HepG2 (cell line): Measurements from ENCODE around the gene ZBTB48. TPM values are rescaled to one million over a fixed set of nuclear protein-coding genes. Genes with fewer than 3 reads are reported as not detected.

ENCODE experiments used
- AGO2 ChIP-seq: fragments of 200-400 bp; formaldehyde crosslinking; optimal IDR thresholded peaks from 2 replicates; pipeline ENCODE3; 2017; ENCODE audit warnings: mild to moderate bottlenecking, low read depth, low read length, moderate library complexity
- FOXA3 ChIP-seq: IDR thresholded peaks from 2 replicates; pipeline ENCODE4 v1.6.1; 2016; ENCODE audit warnings: missing genetic modification reagents, missing compliant biosample characterization
- HDAC2 ChIP-seq: sonication (generic); formaldehyde crosslinking; IDR thresholded peaks from 2 replicates; pipeline ENCODE4 v1.4.0; 2020; ENCODE audit warnings: missing genetic modification reagents
- HNRNPK ChIP-seq: fragments of 200-400 bp; formaldehyde crosslinking; IDR thresholded peaks from 2 replicates; pipeline ENCODE4 v1.6.1; 2018; ENCODE audit warnings: low read length, low read depth, moderate library complexity, mild to moderate bottlenecking; ENCODE audit not compliant: poor library complexity, severe bottlenecking
- HOXA5 ChIP-seq: sonication (generic); formaldehyde crosslinking; IDR thresholded peaks from 2 replicates; pipeline ENCODE4 v1.4.0; 2020; ENCODE audit warnings: missing genetic modification reagents
- NFE2L1 ChIP-seq: sonication (generic); formaldehyde crosslinking; IDR thresholded peaks from 2 replicates; pipeline ENCODE4 v1.4.0; 2020; ENCODE audit warnings: missing genetic modification reagents, mild to moderate bottlenecking, borderline replicate concordance
- PTBP1 ChIP-seq: fragments of 200-400 bp; formaldehyde crosslinking; IDR thresholded peaks from 2 replicates; pipeline ENCODE4 v1.6.1; 2018; ENCODE audit warnings: low read length, low read depth; ENCODE audit not compliant: poor library complexity, severe bottlenecking
- REPIN1 ChIP-seq: sonication (generic); formaldehyde crosslinking; IDR thresholded peaks from 2 replicates; pipeline ENCODE4 v1.8.0; 2022; ENCODE audit warnings: missing genetic modification reagents, low read depth, mild to moderate bottlenecking, borderline replicate concordance
- ZNF124 ChIP-seq: sonication (generic); formaldehyde crosslinking; IDR thresholded peaks from 2 replicates; pipeline ENCODE4 v1.4.0; 2020; ENCODE audit warnings: missing genetic modification reagents
- ZNF138 ChIP-seq: sonication (generic); formaldehyde crosslinking; IDR thresholded peaks from 2 replicates; pipeline ENCODE4 v1.5.0; 2020; ENCODE audit warnings: mild to moderate bottlenecking, low read depth, missing genetic modification reagents
- ZNF44 ChIP-seq: sonication (generic); formaldehyde crosslinking; IDR thresholded peaks from 2 replicates; pipeline ENCODE4 v1.5.1; 2020; ENCODE audit warnings: mild to moderate bottlenecking, missing genetic modification reagents
- ZNF747 ChIP-seq: sonication (generic); formaldehyde crosslinking; IDR thresholded peaks from 2 replicates; pipeline ENCODE4 v1.8.1; 2023; ENCODE audit warnings: missing genetic modification reagents, mild to moderate bottlenecking, borderline replicate concordance
- ZNF772 ChIP-seq: sonication (generic); formaldehyde crosslinking; IDR thresholded peaks from 2 replicates; pipeline ENCODE4 v1.5.0; 2020; ENCODE audit warnings: mild to moderate bottlenecking, missing genetic modification reagents
- ZNF800 ChIP-seq: sonication (generic); formaldehyde crosslinking; IDR thresholded peaks from 2 replicates; pipeline ENCODE4 v1.4.0; 2020; ENCODE audit warnings: missing genetic modification reagents
- ZXDC ChIP-seq: sonication (generic); formaldehyde crosslinking; IDR thresholded peaks from 2 replicates; pipeline ENCODE4 v1.5.0; 2020; ENCODE audit warnings: mild to moderate bottlenecking, missing genetic modification reagents
- polyA plus RNA-seq, 8 experiments: library from polyadenylated mRNA; depleted of rRNA in 3 of 8; stranded (reverse) in 7 of 8; unstranded in 1 of 8; fragments of >200 nt; fragmentation: Illumina TruSeq in 4 of 8; extraction: Trizol in 4 of 8; gene quantifications; 2 replicates each; pipeline versions ENCODE4 v1.2.1 to v1.2.3, GENCODE V29; 2011 to 2016; ENCODE audit warnings: low read depth in 4 of 8, missing spikeins in 1 of 8, mixed read lengths in 1 of 8; ENCODE audit not compliant: insufficient read depth in 1 of 8
- total RNA-seq, 5 experiments: library from RNA; depleted of rRNA; stranded (reverse); fragments of >200 nt; fragmentation: Illumina TruSeq; extraction: Trizol; gene quantifications; 2 replicates each; pipeline ENCODE4 v1.2.3, GENCODE V29; 2016; ENCODE audit warnings: low read depth in 1 of 5
- TF ChIP-seq, protein P1 (sequence below): sonication (generic); formaldehyde crosslinking; IDR thresholded peaks from 2 replicates; pipeline ENCODE4 v1.5.1; 2020; ENCODE audit warnings: mild to moderate bottlenecking, missing genetic modification reagents, borderline replicate concordance

The ZBTB48 gene
- total and polyA plus RNA-seq, 2 of the 13 experiments (the other 11 are each of a cell fraction or from before 2014, with no cell fraction given) = 13.0 to 17.1 TPM

- no peak for TF ChIP-seq ZNF772 (CRISPR knock-in tag)
- peak; percentile 19 for TF ChIP-seq PTBP1
- TF ChIP-seq ZNF800 (CRISPR knock-in tag) = peak; percentile 80
- TF ChIP-seq ZNF44 (CRISPR knock-in tag) = no peak
- TF ChIP-seq ZNF138 (CRISPR knock-in tag) = peak; percentile 62; the same call in 1 of the 2 replicates
- TF ChIP-seq AGO2 = peak; percentile 82
- no peak for TF ChIP-seq HDAC2
- TF ChIP-seq ZXDC (CRISPR knock-in tag) = no peak
- TF ChIP-seq NFE2L1 = 0 out of 2 replicates have a peak, but pooled peaks have one; percentile 39
- TF ChIP-seq HNRNPK = peak; percentile 13
- TF ChIP-seq ZNF124 (CRISPR knock-in tag) = no peak
- no peak for TF ChIP-seq HOXA5 (CRISPR knock-in tag)
- no peak for TF ChIP-seq FOXA3
- TF ChIP-seq ZNF747 (CRISPR knock-in tag) = no peak
- TF ChIP-seq, protein P1, sequence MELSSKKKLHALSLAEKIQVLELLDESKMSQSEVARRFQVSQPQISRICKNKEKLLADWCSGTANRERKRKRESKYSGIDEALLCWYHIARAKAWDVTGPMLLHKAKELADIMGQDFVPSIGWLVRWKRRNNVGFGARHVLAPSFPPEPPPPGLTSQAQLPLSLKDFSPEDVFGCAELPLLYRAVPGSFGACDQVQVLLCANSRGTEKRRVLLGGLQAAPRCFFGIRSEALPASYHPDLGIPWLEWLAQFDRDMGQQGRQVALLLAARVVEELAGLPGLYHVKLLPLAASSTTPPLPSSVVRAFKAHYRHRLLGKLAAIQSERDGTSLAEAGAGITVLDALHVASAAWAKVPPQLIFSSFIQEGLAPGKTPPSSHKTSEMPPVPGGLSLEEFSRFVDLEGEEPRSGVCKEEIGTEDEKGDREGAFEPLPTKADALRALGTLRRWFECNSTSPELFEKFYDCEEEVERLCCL (CRISPR knock-in tag) = no peak
- TF ChIP-seq REPIN1 (CRISPR knock-in tag) = peak; percentile 13; the same call in 1 of the 2 replicates
Observed at GRCh38 chr1:6601923-6602668, 22.3 kb downstream of the ZBTB48 start (continued).
